DMS53 treated with DMSO at 0.1 percent for 48 hours (cell line): ENCODE results near the gene FAM120B.
"Not testable (repeated sequence)": the region's sequence is repeated elsewhere in the genome, so short reads cannot be mapped to it uniquely, and the experiment has no call there.

Source experiments
- DNase-seq: peaks from one replicate; lab custom pipeline; 2025; ENCODE audit not compliant: unreplicated experiment; lab: John Stamatoyannopoulos, UW

FAM120B gene

GRCh38 chr6:170297576-170298330 is 8.8 kb upstream of the FAM120B start:
- DNase-seq: no peak

DNA sequence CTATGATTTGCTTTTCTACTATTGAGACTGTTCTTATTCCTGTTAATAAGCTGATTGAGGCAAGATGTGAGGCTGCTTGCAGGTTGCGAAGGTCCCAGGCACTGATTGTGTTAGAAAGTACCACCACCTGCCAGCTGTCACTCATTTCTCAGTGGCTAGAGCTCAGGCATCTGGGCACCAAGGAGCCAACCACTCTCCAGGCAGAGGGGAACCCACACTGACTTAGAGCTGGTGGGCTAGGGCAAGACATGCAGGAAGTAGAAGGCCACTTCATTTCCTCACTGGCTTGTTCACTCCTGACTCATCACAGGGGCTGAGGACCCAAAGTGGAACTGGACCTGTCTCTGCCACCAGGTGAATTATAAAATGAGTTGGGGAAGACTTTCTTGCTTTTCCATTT is 7.9 kb upstream of the FAM120B start:
- DNase-seq: no peak

GRCh38 chr6:170301184-170301583 is 5.4 kb upstream of the FAM120B start:
- no peak for DNase-seq

- DNase-seq: no peak
Measured at GRCh38 chr6:170305805-170306323, 694 bp upstream of the FAM120B start.

DNA sequence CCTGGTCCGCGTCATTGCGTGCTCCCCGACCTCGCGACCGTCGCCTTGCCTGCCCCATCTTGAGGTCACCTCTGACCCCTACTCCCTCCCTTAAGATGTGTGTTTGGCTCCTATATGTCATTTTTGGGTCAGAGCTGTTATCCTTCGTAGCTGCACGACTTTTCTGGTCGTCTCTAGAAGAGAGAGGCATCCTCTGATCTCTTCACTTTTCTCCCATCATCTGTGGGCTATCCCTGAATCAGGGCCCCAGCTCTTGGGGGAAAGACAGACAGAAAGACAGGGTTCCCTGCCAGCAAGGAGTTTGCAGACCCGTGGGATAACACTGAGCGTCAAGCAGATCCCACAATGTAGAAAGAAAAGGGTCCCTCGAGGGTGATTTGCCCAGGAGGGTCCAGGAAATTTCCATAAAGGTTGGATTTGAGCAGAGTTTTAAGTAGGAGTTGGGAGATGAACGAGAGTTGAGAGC is 555 bp downstream of the FAM120B start:
- no peak for DNase-seq

DNA sequence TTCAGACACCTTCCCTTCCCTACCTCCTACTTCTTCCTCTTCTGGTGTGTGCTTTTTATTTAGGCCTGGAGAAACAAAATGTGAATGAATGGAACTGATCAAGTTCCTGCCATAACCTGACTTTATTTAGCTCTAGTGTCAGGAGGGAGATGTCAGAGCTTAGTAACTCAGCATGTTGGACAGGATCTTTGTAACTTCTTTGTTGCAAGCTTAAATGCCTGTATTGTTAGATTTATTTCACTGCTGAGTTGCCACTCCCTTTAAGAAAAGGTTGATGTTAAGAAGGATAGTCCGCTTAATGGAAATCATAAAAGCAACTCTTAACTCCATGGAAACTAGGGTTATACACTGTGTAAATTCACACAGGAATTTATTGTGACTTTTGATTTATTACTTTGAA is 2.2 kb downstream of the FAM120B start:
- no peak for DNase-seq

DNA sequence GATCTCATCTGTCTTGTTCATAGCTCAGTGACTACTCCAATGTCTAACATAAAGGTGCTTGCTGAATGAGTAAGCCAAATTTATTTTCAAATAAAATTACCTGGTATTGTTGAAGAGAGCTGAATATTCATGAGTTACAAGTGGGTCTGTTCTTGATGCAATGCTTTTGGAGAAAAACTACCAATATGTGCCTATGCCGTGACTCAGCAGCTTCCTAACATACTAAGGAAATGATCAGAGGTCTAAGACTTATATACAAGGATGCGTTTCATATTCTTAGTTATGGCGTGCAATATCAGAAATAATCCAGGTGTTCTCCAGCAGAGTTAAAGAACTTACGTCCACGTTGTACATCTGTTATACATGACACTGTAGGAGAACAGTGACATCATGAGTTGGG is 5.1 kb downstream of the FAM120B start:
- no peak for DNase-seq

- DNase-seq: no peak
Measured at GRCh38 chr6:170312876-170313275, 6.3 kb downstream of the FAM120B start.

DNA sequence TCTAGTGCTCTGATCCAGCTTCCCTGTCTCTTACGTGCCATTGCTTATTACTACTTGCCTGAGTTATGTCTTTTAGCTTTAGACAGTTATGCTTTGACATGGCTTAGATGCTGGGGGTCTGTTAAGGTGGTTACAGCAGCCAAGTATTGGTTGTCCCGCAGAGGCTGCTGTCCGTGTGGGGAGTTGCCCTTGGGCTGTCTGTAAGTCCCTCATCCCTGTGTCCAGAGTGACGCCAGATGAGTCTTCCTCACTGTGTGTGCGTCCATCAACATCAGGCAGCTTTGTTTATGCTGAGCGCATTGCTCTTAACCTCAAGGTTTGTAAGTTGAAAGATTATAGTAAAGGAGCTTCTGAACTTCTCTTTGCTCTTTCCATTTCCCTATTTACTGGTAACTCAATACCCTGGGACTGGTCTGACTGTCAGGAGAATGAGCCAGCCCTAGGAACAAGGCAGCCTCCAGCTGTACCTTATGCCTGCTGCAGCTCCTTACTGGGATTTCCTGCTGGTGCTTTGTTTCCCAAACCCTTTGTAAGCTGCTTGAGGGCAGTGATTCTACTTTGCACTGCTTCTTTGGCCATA is 7.2 kb downstream of the FAM120B start:
- no peak for DNase-seq

DNA sequence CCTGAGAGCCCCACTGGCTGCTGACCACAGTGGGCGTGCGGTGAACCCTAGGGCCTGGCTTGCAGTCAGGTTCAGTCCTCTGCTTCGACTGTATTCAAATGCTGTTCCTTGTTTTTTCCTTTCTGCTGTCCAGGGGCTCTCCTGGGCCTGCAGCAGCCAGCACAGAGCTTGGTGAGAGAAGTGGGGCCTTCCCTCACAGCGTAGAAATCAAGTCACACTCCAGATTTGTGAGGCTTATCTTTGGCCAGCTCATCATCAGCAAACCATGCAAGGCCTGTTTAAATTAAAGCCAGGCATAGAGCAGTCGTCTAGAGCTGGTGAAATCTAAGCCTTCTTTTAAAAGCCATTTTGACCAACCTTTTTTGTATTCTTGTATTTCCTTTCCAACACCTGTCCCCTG is 8.4 kb downstream of the FAM120B start:
- DNase-seq: no peak

GRCh38 chr6:170316071-170316470 is 9.5 kb downstream of the FAM120B start:
- no peak for DNase-seq

DNA sequence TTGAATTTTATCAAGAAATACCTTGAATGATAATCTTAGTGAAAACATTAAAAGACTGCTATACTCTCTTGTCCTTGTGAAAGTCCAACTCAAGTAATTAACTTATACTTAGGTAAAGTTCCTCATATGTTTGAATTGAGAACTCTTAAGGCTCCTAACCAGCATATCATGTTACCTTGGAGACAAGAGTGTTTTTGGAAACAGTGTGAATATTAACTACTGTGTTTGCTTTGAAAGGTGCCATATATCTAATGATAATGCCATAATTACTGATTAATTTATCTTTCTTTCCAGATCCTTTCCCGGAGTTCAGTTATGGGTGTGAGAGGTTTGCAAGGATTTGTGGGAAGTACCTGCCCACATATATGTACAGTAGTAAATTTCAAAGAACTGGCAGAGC is 10.5 kb downstream of the FAM120B start:
- DNase-seq: no peak

- DNase-seq: no peak
Measured at GRCh38 chr6:170317718-170318117, 11.2 kb downstream of the FAM120B start.

DNA sequence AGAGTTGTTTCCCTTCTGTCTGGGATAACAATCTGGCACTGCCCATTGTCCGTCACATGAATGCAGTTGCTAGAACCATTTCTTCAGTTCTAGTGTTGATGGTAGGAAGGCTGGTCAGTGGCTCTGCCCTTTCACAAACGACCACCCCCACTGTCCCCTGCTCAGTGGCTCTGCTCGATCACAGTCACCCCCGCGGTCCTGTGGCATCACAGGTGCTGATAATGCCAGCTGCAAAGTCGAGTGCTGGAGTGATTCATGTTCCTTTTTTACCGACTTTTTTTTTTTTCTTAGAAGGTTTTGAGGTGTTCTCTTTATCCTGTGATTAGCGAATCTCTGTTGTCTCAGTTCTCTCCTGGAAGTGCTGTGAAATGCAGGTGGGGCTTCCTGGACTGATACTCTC is 22.8 kb downstream of the FAM120B start:
- DNase-seq: no peak

DNA sequence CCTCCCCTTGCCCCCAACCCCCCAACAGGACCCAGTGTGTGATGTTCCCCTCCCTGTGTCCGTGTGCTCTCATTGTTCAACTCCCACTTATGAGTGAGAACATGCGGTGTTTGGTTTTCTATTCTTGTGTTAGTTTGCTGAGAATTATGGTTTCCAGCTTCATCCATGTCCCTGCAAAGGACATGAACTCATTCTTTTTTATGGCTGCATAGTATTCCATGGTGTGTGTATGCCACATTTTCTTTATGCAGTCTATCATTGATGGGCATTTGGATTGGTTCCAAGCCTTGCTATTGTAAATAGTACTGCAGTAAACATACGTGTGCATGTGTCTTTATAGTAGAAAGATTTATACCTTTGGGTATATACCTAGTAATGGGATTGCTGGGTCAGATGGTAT is 28.6 kb downstream of the FAM120B start:
- DNase-seq: not testable (repeated sequence)

- peak; percentile 6 for DNase-seq
Measured at GRCh38 chr6:170344631-170345576, 38.3 kb downstream of the FAM120B start.

- no peak for DNase-seq
Measured at GRCh38 chr6:170345662-170346061, 39.1 kb downstream of the FAM120B start.

DNA sequence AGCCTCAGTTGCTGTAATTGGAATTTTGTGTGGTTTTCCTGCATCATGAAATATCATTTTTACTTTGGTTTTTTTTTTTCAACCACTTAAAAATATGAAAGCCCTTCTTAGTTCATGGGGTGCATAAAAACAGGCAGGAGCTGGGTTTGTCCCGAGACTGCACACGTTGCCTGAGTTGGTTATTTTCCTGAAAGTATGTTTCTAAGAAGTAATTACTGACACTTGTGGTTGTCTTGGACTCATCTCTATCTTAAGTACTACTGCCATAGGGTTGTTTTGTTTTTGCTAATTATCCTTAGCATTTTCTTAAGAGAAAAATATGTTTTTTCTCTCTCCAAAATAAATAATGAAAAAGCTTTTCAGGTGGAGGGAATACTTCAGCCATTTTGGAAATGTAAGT is 40.1 kb downstream of the FAM120B start:
- no peak for DNase-seq

DNA sequence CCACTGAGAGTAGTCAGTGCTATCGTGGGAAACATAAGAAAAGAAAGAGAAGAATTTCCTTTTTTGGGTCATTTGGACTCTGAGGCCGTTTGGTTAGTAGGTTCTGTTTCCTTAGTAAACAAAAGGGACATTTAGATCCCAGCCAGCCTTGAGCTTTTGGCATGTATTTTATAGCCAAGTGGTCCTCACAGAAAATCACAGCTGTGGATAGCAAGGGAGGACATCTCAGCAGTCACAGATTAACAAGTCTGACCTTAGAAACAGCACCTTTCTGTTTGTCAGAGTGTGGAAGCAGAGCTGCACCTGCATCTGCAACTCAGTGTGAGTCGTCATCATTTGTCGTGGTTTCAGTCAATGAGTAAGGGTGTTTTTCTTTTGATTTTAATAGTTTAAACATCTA is 40.5 kb downstream of the FAM120B start:
- no peak for DNase-seq

GRCh38 chr6:170347975-170348374 is 41.4 kb downstream of the FAM120B start:
- no peak for DNase-seq

DNA sequence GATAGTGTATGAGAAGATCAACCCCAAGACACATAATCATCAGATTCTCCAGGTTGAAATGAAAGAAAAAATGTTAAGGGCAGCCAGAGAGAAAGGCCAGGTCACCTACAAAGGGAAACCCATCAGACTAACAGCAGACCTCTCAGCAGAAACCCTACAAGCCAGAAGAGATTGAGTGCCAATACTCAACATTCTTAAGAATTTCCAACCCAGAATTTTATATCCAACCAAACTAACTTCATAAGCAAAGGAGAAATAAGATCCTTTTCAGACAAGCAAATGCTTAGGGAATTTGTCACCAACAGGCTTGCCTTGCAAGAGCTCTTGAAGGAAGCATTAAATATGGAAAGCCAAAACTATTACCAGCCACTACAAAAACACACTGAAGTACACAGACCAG is 44.9 kb downstream of the FAM120B start:
- DNase-seq: not testable (repeated sequence)
